NCI-H2227 (cell line): ENCODE measurements around the gene URB1.
"Not testable (repeated sequence)": the region's sequence is repeated elsewhere in the genome, so short reads cannot be mapped to it uniquely, and the experiment has no call there.

Experiments
- DNase-seq: peaks from one replicate; lab custom pipeline; 2025; ENCODE audit not compliant: unreplicated experiment; lab: John Stamatoyannopoulos, UW

Gene URB1

DNA sequence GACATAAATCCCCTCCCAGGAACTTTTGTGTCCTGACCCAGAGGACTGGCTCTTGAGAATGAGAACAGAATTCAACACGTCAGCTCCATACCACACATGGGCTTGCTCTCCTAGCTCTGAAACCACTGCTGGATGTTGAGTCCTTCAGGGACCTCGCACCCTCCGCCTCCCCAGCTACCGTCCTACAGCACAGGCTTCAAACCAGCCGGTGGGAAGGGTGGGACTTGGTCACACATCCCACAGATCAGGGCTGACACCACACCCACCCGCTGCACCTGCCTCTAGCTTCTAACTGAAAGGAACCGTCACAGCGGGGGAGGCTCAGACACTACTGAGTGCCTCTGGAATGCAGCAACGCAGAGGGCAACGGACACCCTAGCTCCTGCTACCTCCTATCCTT lies 70.1 kb downstream of the URB1 start:
- no peak for DNase-seq

- DNase-seq = no peak
Observed at GRCh38 chr21:32322103-32322502, 70.7 kb downstream of the URB1 start.

GRCh38 chr21:32321480-32321879 lies 71.3 kb downstream of the URB1 start:
- DNase-seq = no peak

DNA sequence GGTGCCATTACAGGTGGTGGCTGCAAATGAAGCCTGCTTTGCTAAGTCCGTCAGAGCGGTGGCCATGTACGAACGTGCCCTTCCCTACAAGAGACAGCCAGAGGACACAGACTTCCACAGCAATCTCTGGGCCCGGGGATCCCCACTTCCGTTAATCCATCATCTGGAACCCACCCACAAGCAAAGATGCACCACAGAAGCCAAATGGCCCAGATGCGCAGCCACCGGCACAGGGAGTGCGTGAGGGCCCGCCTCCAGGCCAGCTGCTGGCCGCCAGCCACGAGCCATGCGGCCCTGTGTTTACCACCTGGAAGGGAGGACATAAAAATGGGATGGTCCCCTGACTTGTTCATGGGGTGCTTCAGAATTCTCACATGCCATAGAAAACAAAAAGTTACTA lies 72.1 kb downstream of the URB1 start:
- DNase-seq = no peak

GRCh38 chr21:32320059-32320458 lies 72.8 kb downstream of the URB1 start:
- DNase-seq = no peak

GRCh38 chr21:32319012-32319411 lies 73.8 kb downstream of the URB1 start:
- no peak for DNase-seq

GRCh38 chr21:32317726-32318125 lies 75.1 kb downstream of the URB1 start:
- DNase-seq = no peak

DNA sequence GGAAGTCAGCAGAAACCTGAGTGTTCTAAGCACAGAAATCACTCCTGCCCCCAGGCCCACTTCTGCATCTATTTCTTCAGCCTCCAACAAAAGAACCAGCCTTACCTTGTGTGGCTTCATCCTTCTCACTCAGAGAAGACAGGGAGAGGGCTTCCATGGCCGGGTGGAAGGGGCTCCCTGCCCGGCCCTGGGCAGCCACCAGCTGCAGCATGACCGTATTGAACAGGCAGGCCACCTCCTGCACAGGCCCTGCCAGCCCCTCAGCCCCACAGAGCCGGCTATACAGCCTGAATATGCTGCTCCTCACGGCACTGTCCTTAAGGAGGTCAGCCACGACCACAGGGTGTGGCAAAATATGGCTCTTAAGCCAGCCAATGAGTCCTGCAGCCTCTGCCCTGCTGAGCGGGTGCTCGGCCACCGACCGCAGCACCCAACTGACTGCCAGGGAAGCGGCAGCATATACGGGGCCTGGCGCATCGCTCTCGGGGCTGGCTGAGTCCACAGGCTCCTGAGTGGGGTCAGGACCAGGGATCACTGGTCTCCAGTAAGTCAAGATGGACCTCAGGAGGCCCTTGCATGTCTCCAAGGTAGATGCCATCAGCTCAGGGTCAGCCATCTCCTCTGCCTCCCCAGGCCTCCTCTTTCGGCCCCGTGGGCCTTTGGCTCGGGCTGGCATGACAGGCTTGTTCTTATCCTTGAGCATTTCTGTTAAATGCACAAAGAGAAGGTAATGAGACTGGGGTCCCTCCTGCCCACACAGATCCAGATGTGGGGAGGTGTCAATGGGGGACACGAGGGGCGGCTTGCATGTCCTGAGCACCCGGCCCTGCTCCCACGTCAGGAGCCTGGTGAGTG lies 76.2 kb downstream of the URB1 start:
- no peak for DNase-seq

DNA sequence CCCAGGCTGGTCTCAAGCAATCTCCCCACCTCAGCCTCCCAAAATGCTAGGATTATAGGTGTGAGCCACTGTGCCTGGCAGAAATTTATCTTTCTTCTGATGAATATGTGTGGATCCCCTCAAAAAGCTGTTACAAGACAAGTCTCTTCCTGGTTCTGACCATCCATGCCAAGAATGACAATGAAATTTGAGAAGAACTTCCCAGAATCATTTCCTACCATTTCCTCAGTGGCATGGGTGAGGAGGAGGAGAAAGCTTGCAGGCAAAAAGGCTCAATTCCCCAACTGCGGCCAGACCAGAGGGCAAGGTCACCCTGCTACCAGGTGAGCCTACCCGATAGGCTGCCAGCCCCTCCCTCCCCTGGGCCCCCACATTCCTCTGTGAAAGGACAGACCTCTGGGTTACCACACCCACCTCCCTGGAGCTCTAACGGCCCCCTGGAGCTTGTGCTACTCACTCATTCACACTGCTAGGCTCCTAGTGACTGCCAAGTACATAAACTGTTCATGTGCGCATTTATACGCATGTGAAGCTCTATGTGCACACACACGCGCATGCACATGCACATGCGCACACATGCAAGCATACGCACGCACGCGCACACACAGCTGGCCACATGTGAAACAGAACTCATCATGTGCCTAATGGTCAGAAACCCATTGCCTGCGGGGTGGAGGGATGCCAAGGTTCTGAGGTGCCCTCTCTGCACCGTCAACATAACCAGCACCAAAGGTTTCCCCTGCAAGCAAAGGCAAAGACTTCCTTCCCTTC lies 77.1 kb downstream of the URB1 start:
- DNase-seq = no peak

GRCh38 chr21:32314806-32315205 lies 78.0 kb downstream of the URB1 start:
- DNase-seq = no peak

DNA sequence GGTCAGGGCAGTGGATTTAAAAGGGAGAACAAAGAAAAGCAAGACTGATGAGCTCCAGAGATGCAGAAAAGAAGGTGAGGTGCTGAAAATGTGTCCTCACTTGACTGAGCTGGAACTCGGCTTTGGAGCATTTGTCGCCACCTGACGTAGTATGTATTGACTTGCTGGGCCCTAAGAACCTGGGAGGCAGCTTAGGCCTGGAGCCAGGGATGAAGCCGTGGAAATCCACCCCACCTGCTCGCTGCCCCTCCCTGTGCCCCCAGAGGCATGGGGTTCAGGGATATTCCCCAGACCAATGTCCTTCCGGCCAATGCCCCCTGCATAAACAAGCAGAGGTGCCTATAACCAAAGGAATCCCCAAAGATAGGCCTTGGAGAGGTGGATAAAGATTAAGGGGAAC lies 79.8 kb downstream of the URB1 start:
- no peak for DNase-seq

DNA sequence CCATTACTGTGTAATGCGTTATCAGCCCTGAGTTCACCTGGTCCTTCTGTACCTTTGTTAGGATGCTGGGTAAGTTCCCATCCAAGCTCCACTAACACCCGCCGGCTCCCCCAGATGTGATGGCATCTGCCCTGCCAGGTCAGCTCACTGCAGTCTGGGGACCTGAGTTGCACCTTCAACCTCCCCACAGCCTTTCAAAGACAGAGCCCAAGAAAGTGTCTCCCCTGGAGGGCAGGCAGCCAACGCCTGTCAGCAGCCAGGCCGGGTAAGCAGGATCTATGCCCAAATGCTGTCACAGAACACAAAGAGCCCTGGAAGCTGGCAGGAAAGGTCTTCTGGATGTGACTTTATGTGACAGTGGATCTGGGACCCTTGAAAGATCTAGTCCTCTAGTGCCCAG lies 80.5 kb downstream of the URB1 start:
- DNase-seq = no peak

- DNase-seq = no peak
Observed at GRCh38 chr21:32311621-32312020, 81.2 kb downstream of the URB1 start.

DNA sequence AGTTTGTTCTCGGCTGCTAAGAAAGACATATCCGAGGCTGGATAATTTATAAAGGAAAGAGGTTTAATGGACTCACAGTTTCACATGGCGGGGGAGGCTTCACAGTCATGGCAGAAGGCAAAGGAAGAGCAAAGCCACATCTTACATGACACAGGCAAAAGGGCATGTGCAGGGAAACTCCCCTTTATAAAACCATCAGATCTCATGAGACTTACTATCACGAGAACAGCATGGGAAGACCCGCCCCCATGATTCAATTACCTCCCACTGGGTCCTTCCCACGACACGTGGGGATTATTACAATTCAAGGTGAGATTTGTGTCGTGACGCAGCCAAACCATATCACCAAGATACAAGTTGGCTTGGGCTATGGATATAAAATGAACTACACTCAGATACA lies 81.8 kb downstream of the URB1 start:
- DNase-seq = not testable (repeated sequence)

DNA sequence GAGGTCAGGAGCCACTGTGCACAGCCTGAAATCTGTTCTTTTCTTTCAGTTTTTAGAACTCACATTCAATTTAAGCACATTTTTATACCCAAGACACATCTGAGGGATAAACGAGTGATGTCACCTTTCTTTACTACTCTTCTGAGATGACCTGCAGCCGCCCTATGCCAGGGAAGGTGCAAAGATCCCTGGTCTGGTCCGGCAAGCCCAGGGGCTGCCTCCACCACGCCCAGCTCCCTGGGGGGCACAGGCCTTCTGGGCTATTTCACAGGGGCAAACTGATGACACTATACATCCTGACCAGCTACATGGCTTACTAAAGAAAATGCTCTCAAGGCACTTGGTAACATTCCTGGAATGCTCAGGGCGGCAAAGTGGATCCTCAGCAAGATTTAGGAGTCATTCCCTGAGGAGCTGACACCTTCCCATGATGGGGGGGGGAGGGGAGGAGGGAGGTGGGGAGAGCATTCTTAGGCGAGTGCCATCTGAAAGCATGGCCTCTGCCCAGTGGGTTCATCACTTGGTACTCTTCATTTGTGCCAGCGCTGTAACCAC lies 82.8 kb downstream of the URB1 start:
- DNase-seq = no peak

DNA sequence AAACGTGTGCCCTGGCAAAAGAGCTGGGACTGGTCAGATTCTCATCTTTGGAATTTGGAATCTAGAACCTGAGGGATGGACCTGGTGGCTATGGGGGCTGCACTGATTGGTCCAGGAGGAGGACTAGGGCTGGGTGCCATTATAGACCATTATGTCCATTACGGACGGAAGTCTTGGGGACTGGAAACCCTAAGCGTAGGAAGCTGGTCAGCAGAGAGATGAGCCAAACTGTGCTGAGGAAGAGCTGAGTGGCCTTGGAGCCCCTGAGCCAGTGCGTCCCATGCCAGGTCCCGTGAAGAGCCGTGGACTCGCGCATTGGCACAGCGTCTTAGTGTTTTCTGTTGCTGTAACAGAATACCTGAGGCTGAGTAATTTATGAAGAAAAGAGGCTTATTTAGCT lies 84.1 kb downstream of the URB1 start:
- DNase-seq = no peak

GRCh38 chr21:32307706-32308105 lies 85.1 kb downstream of the URB1 start:
- no peak for DNase-seq

DNA sequence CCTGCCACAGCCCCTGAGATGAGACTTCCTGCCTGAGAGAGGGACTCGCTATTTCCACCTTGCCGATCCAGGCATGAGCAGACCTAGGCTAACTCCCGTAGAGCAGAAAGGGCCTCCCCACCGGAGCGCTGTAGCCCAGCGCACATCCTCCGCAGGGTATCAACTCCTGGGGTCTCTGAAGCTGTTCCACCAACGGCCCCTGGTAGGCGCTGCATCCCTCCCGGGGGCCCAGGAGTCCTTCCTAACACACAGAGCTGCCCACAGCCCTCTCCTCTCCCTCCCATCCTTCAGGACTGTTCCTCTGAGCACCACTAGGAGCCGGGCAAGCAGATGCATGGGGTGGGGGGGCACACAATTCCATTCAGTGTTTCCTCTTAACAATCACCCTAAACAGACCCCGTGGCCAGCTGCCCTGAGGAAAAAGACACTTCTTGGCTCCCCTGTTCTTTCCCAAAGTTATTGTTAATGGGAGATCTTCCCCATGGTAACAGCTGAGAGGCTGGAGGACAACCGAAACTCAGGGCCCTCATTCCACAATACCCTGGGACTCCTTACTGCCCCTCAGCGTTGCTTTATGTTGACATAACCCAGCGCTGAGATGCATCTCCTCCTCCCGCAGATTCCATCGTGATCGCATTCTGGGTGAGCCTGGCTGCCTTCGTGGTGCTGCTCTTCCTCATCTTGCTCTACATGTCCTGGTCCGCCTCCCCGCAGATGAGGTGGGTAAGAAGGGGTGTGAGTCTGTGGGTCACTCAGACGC lies 86.6 kb downstream of the URB1 start:
- no peak for DNase-seq

GRCh38 chr21:32304998-32305397 lies 87.8 kb downstream of the URB1 start:
- DNase-seq = no peak

DNA sequence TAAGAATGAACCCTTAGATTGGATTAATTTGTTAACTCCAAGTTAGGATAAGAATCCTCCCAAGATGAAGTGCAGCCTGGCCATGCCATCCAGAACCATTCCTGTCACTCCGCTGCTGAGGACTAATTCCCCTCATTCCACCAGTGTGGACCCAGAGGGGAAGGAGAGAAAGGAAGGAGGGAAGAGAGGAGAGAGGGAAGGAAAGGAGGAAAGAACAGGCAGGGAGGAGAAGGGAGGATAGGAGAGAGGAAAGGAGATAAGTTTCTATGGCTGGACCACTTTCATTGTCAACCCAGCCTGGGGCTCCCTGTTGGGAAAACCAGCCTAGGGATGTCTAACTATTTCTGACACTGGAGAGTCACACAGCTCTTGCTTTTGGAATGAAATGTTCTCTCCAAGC lies 89.4 kb downstream of the URB1 start:
- DNase-seq = no peak

- no peak for DNase-seq
Observed at GRCh38 chr21:32302560-32302959, 90.3 kb downstream of the URB1 start.
